Left lung (tissue), 10 donors: ENCODE measurements around the gene LIMCH1. TPM values are rescaled to one million over a fixed set of nuclear protein-coding genes. Genes with fewer than 3 reads are reported as not detected.
A peak's percentile ranks its signal among the peaks of the same experiment; 100 is the strongest.

Source experiments
- ATAC-seq: fragments of 200-7000 bp; cut with Tn5 transposase; one replicate; pipeline ENCODE4 v1.9.1; 2020; ENCODE audit warnings: moderate library complexity
- DNase-seq, 4 donors: peaks; one replicate each; pipeline ENCODE4 v3.0.0-alpha.2; 2013 to 2020
- H3K27ac ChIP-seq, 2 donors: fragments of 200-600 bp; sonication (generic) in 1 of 2; one replicate each; pipeline versions ENCODE4 v1.5.0 to v1.8.0; 2020 to 2021
- H3K27me3 ChIP-seq, 2 donors: fragments of 200-600 bp; sonication (generic) in 1 of 2; one replicate each; pipeline versions ENCODE4 v1.5.0 to v1.8.0; 2020 to 2021
- H3K36me3 ChIP-seq, 2 donors: fragments of 200-600 bp; sonication (generic) in 1 of 2; one replicate each; pipeline versions ENCODE4 v1.5.0 to v1.8.0; 2020 to 2021
- H3K4me1 ChIP-seq, 2 donors: fragments of 200-600 bp; one replicate each; pipeline ENCODE4 v1.8.0; 2021
- H3K4me3 ChIP-seq, 2 donors: fragments of 200-600 bp; sonication (generic) in 1 of 2; one replicate each; pipeline versions ENCODE4 v1.5.0 to v1.8.0; 2020 to 2021; ENCODE audit warnings: mild to moderate bottlenecking in 1 of 2
- H3K9me3 ChIP-seq, 2 donors: fragments of 200-600 bp; sonication (generic) in 1 of 2; one replicate each; pipeline versions ENCODE4 v1.5.0 to v1.8.0; 2020 to 2021
- intact Hi-C, 2 donors: fragments of 100-400 bp; cut with DNase I; formaldehyde crosslinking; loops; one replicate each; pipeline versions ENCODE4 v1.11.2 to v1.14.2; 2022
- polyA plus RNA-seq, 6 donors: library from polyadenylated mRNA; unstranded; fragments of 120-200 nt; gene quantifications; one replicate each; pipeline ENCODE4 v1.2.1, GENCODE V29; 2013; ENCODE audit not compliant: insufficient read length in 6 of 6
- total RNA-seq, 2 donors: library from RNA; stranded (reverse); fragmentation: NEBNext Ultra II Directional; extraction: Animal tissue kit (Norgen Biotek cat#: 25700); gene quantifications; one replicate each; pipeline ENCODE4 v1.2.1, GENCODE V29; 2021
- TF ChIP-seq, protein P1 (sequence below), 2 donors: fragments of 200-600 bp; sonication (generic) in 1 of 2; IDR thresholded peaks; one replicate each; pipeline versions ENCODE4 v1.5.0 to v1.8.0; 2021; ENCODE audit warnings: antibody characterized with exemption in 2 of 2
- donor health status: DM: no; HTN: yes; CAD: no.
- donor health status: DM: no; HTN: no; CAD: no.

The LIMCH1 gene
- total and polyA plus RNA-seq, 8 donors: 90.6 to 183 (median 113) TPM

DNA sequence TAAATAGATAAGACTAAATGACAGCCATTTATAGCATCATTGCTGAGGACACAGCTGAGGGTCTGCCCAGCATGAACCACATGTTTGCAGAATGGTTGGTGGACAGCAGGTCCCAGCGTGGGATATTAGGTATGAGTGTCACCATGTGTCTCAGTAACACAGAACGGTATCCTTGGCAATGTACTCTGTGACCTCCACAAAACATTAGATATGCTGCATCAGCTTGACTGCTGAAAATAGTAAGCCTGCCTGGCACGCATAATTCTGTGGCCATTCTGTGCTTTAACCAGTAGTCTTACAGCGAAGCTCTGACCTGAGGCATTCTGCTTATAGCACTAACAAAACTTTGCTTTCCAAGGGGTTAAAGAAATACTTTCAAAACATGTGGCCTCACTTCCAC is 32.0 kb downstream of the LIMCH1 start:
- TF ChIP-seq, protein P1, sequence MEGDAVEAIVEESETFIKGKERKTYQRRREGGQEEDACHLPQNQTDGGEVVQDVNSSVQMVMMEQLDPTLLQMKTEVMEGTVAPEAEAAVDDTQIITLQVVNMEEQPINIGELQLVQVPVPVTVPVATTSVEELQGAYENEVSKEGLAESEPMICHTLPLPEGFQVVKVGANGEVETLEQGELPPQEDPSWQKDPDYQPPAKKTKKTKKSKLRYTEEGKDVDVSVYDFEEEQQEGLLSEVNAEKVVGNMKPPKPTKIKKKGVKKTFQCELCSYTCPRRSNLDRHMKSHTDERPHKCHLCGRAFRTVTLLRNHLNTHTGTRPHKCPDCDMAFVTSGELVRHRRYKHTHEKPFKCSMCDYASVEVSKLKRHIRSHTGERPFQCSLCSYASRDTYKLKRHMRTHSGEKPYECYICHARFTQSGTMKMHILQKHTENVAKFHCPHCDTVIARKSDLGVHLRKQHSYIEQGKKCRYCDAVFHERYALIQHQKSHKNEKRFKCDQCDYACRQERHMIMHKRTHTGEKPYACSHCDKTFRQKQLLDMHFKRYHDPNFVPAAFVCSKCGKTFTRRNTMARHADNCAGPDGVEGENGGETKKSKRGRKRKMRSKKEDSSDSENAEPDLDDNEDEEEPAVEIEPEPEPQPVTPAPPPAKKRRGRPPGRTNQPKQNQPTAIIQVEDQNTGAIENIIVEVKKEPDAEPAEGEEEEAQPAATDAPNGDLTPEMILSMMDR (IDR thresholded peaks at IDR 0.05): no peak
- Histone ChIP-seq H3K9me3 (no peaks in the 10 kb centered on the region), H3K27me3 (no peaks in the 10 kb centered on the region), H3K4me3 (no peak overlapping the region), H3K36me3 (no peaks in the 10 kb centered on the region), H3K27ac (no peak overlapping the region), H3K4me1 (peaks cover 0 to 10% of the 10 kb centered on the region in 2 donors)
- intact Hi-C loops: no loop called here
- ATAC-seq (peak; percentile 17), DNase-seq (peak in 1 of 4 donors; percentile 59)

DNA sequence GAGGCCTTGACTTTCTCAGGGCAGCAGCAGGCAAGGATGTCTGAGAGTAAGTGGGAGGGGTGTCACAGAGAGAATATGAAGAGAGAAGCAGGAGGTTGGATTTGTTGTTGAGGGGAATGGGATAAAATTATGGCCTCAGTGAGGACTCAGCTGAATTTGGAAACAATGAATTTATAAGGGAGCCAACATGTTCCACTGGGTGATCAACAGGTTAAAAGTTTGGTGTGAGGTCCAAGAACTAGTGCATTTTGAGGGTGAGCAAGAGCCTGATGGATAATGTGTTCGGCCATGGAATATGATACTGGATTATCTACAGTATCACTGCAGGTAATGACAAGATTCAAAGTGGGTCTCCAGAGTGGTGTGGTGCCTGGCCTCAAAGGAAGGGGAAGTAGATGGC is 33.5 kb downstream of the LIMCH1 start:
- DNase-seq (no peak), ATAC-seq (no peak)
- intact Hi-C loops: no loop called here
- Histone ChIP-seq H3K27ac (no peak overlapping the region), H3K36me3 (no peaks in the 10 kb centered on the region), H3K9me3 (no peaks in the 10 kb centered on the region), H3K4me1 (peaks cover 0 to 10% of the 10 kb centered on the region in 2 donors), H3K4me3 (no peak overlapping the region), H3K27me3 (no peaks in the 10 kb centered on the region)
- TF ChIP-seq, protein P1 (IDR thresholded peaks at IDR 0.05): no peak

DNA sequence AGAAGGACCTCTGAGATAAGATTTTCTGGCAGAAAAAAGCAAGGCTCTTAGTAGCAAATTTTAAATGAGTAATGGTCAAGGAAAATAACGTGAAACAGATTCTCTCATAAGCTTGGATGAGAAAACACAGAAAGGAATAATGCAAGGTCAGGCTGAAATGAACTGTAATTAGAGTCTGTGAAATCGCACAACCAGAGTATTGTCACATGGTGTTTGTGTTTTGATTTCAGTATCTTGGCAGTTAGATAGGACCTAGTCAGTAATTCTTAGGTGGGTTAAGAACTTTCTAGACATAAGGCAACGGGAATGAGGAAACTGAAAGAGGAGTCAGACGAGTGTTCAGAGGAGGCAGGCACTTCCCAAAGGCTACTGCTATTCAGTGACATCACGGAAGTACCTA is 34.6 kb downstream of the LIMCH1 start:
- no peaks in the 10 kb centered on the region for H3K27me3 ChIP-seq
- intact Hi-C loops: no loop called here
- H3K4me1 ChIP-seq: peaks cover 0 to 10% of the 10 kb centered on the region in 2 donors
- peak overlapping the region in 1 of 2 donors; percentile 33 for H3K27ac ChIP-seq
- ATAC-seq (peak; percentile 24), DNase-seq (no peak)
- TF ChIP-seq, protein P1 (IDR thresholded peaks at IDR 0.05): no peak
- H3K9me3 ChIP-seq: no peaks in the 10 kb centered on the region
- H3K36me3 ChIP-seq: no peaks in the 10 kb centered on the region
- no peak overlapping the region for H3K4me3 ChIP-seq

DNA sequence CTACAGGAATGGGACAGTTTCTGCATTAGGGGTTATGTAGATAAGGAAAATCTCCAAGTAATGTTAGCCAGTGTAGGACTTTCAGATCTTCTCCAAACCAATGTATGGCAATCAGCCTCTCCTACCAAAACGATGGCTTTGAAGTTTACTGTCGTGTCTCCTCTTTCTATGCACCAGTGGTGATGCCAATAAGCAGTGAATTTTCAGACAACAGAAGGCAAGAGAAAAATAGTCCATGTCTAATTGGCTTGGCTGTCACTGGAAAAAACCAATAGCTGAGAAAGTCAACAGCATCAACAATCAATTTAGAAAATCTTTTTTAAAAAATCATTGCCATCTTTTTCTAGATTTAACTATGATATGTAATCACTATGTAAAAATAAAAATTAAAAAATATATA is 35.0 kb downstream of the LIMCH1 start:
- intact Hi-C loops: no loop called here

DNA sequence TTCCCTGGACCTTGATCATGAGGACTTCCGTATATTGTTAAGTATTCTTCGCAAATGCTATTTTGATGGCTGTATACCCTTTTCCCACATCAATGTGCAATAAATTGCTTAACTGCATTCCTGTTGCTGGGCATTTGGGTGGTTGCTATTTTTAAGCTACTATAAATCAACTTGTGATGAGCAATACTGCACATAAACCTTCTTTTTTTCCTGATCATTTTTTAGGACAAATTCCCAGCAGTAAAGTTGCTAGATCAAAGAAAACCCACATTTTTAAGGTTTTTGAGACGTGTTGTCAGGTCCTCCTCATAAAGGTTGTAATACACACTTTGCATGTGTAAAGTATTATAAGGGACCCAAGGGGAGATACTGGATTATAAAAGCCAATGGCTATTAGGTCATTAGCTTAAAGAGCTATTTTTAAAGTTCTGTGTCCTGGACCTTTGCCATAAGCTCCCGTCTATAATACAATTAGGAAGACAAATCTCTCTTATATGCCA is 35.6 kb downstream of the LIMCH1 start:
- Histone ChIP-seq H3K4me1 (peaks cover 0 to 10% of the 10 kb centered on the region in 2 donors), H3K27ac (no peak overlapping the region), H3K27me3 (no peaks in the 10 kb centered on the region)

More for the DNA sequence above, 35.0 kb downstream of the LIMCH1 start:
- TF ChIP-seq, protein P1 (IDR thresholded peaks at IDR 0.05): no peak
- ATAC-seq (no peak), DNase-seq (no peak)
- H3K36me3 ChIP-seq: no peaks in the 10 kb centered on the region
- H3K27me3 ChIP-seq: no peaks in the 10 kb centered on the region
- H3K4me3 ChIP-seq: no peak overlapping the region
- H3K4me1 ChIP-seq: peaks cover 0 to 10% of the 10 kb centered on the region in 2 donors
- peak overlapping the region in 1 of 2 donors; percentile 33 for H3K27ac ChIP-seq
- no peaks in the 10 kb centered on the region for H3K9me3 ChIP-seq

More for the DNA sequence above, 35.6 kb downstream of the LIMCH1 start:
- Histone ChIP-seq H3K4me3 (no peak overlapping the region), H3K36me3 (no peaks in the 10 kb centered on the region), H3K9me3 (no peaks in the 10 kb centered on the region)
- TF ChIP-seq, protein P1 (IDR thresholded peaks at IDR 0.05): no peak
- ATAC-seq: no peak
- intact Hi-C loops: no loop called here
- no peak for DNase-seq
